Measurements from ENCODE around the gene DCAF8L2. TPM values are rescaled to one million over a fixed set of nuclear protein-coding genes. Genes with fewer than 3 reads are reported as not detected.

Gene DCAF8L2
- total RNA-seq, 1 donor from 2014 or later: not detected

DNA sequence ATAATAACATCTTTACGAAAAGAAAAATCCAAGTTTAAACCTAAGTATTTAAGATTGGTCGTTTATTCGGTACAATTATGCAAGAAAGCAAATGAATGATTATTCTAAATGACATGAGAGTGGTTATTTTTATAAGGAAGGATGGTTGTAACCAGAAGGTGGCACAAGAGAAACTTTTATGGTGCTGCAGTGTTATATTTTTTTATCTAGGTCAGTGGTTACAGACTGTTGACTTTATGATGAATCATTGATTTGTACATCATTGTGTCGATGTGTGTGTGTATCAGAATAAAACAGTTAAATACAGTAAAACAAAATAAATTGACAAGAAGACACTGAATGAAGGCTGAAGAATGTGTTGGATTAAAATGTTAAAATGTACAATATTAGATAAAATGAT lies 9.8 kb downstream of the DCAF8L2 start:
- TF ChIP-seq, protein P1, sequence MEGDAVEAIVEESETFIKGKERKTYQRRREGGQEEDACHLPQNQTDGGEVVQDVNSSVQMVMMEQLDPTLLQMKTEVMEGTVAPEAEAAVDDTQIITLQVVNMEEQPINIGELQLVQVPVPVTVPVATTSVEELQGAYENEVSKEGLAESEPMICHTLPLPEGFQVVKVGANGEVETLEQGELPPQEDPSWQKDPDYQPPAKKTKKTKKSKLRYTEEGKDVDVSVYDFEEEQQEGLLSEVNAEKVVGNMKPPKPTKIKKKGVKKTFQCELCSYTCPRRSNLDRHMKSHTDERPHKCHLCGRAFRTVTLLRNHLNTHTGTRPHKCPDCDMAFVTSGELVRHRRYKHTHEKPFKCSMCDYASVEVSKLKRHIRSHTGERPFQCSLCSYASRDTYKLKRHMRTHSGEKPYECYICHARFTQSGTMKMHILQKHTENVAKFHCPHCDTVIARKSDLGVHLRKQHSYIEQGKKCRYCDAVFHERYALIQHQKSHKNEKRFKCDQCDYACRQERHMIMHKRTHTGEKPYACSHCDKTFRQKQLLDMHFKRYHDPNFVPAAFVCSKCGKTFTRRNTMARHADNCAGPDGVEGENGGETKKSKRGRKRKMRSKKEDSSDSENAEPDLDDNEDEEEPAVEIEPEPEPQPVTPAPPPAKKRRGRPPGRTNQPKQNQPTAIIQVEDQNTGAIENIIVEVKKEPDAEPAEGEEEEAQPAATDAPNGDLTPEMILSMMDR (IDR thresholded peaks at IDR 0.05; ENCODE audit: insufficient read depth, low read depth, low read length): peak; percentile 18
- no peak for TF ChIP-seq EZH2 (IDR thresholded peaks at IDR 0.05; ENCODE audit: insufficient read depth, low read length)
- Histone ChIP-seq H3K9ac (ENCODE audit: low read length) (no peak overlapping the region), H3K4me2 (ENCODE audit: low read length) (no peak overlapping the region), H3K27me3 (ENCODE audit: insufficient read depth, low read length) (no peaks in the 10 kb centered on the region), H3K27ac (ENCODE audit: low read depth, low read length) (no peak overlapping the region), H3K4me3 (ENCODE audit: insufficient read depth, low read depth, low read length) (no peak overlapping the region), H3K4me1 (ENCODE audit: insufficient read depth, low read length) (no peaks in the 10 kb centered on the region), H2AFZ (ENCODE audit: low read depth, low read length) (no peak overlapping the region), H4K20me1 (ENCODE audit: insufficient read depth, low read length) (no peaks in the 10 kb centered on the region), H3K79me2 (ENCODE audit: insufficient read depth, low read length) (no peaks in the 10 kb centered on the region), H3K36me3 (ENCODE audit: insufficient read depth, low read length) (no peaks in the 10 kb centered on the region), H3K9me3 (ENCODE audit: insufficient read depth, low read depth, low read length) (no peaks in the 10 kb centered on the region)
- no peaks in the 10 kb centered on the region for H3K9me3 Mint-ChIP-seq (ENCODE audit: unreplicated experiment)
- no peaks in the 10 kb centered on the region for H3K27me3 Mint-ChIP-seq (ENCODE audit: low read depth, unreplicated experiment)
- H3K27ac Mint-ChIP-seq (ENCODE audit: unreplicated experiment): no peak overlapping the region
- no peak overlapping the region for H3K4me3 Mint-ChIP-seq (ENCODE audit: unreplicated experiment)
- FAIRE-seq (no peak), DNase-seq (ENCODE audit: low read depth) (peak; percentile 34)
- H3K4me1 Mint-ChIP-seq (ENCODE audit: low read depth, unreplicated experiment): peaks cover 6% of the 10 kb centered on the region
- H3K36me3 Mint-ChIP-seq (ENCODE audit: low read depth, unreplicated experiment): no peaks in the 10 kb centered on the region

DNA sequence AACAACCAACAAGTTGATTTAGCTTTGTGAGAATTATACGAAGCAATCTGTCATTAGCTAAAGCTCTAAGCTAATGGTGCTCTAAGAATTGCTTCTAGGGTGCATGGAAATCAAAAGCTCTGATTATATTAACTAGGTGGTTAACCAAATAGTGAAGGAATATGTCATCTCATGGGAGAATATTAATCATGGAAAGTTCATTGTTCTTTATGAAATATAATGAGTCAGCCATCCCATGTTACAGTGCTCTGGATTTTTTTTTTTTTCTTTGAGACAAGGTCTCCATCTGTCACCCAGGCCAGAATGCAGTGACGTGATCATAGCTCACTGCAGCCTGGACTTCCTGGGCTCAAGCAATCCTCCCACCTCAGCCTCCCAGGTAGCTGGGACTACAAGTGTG lies 10.5 kb downstream of the DCAF8L2 start:
- Histone ChIP-seq H3K79me2 (ENCODE audit: insufficient read depth, low read length) (no peaks in the 10 kb centered on the region), H3K27me3 (ENCODE audit: insufficient read depth, low read length) (no peaks in the 10 kb centered on the region), H4K20me1 (ENCODE audit: insufficient read depth, low read length) (no peaks in the 10 kb centered on the region), H3K36me3 (ENCODE audit: insufficient read depth, low read length) (no peaks in the 10 kb centered on the region), H3K27ac (ENCODE audit: low read depth, low read length) (peak overlapping the region; percentile 19), H3K4me1 (ENCODE audit: insufficient read depth, low read length) (no peaks in the 10 kb centered on the region), H2AFZ (ENCODE audit: low read depth, low read length) (no peak overlapping the region), H3K4me2 (ENCODE audit: low read length) (peak overlapping the region; percentile 11), H3K4me3 (ENCODE audit: insufficient read depth, low read depth, low read length) (no peak overlapping the region), H3K9ac (ENCODE audit: low read length) (no peak overlapping the region), H3K9me3 (ENCODE audit: insufficient read depth, low read depth, low read length) (no peaks in the 10 kb centered on the region)
- Mint-ChIP-seq H3K27ac (ENCODE audit: unreplicated experiment) (no peak overlapping the region), H3K4me3 (ENCODE audit: unreplicated experiment) (no peak overlapping the region), H3K4me1 (ENCODE audit: low read depth, unreplicated experiment) (peaks cover 6% of the 10 kb centered on the region), H3K36me3 (ENCODE audit: low read depth, unreplicated experiment) (no peaks in the 10 kb centered on the region), H3K9me3 (ENCODE audit: unreplicated experiment) (no peaks in the 10 kb centered on the region), H3K27me3 (ENCODE audit: low read depth, unreplicated experiment) (no peaks in the 10 kb centered on the region)
- DNase-seq (ENCODE audit: low read depth): peak; percentile 24
- no peak for TF ChIP-seq EZH2 (IDR thresholded peaks at IDR 0.05; ENCODE audit: insufficient read depth, low read length)
- TF ChIP-seq, protein P1 (IDR thresholded peaks at IDR 0.05; ENCODE audit: insufficient read depth, low read depth, low read length): no peak
- FAIRE-seq: no peak

DNA sequence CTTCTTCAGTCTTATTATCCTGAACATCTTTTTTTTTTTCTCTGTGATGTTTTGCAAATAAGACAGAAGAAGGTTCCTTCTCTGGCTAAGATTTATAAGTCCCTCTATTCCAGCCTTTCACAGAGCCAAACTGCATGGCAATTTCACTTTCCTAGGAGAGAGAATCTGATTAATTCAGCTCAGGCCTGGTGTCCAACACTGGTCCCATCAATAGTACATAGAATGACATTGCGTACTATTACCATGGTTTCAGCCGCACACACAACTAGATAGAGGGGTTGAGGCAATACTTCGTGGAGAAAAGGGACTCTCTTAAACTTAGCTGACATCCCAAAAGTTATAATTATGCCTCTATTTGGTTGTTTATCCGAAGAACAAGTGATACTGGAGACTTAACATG lies 18.5 kb downstream of the DCAF8L2 start:
- H3K36me3 Mint-ChIP-seq (ENCODE audit: low read depth, unreplicated experiment): no peaks in the 10 kb centered on the region
- H3K27ac ChIP-seq (ENCODE audit: low read depth, low read length): no peak overlapping the region
- no peak overlapping the region for H3K9ac ChIP-seq (ENCODE audit: low read length)
- H3K36me3 ChIP-seq (ENCODE audit: insufficient read depth, low read length): no peaks in the 10 kb centered on the region
- H3K27me3 ChIP-seq (ENCODE audit: insufficient read depth, low read length): no peaks in the 10 kb centered on the region
- no peak overlapping the region for H3K4me3 ChIP-seq (ENCODE audit: insufficient read depth, low read depth, low read length)
- TF ChIP-seq, protein P1 (IDR thresholded peaks at IDR 0.05; ENCODE audit: insufficient read depth, low read depth, low read length): no peak
- TF ChIP-seq EZH2 (IDR thresholded peaks at IDR 0.05; ENCODE audit: insufficient read depth, low read length): no peak
- H3K9me3 ChIP-seq (ENCODE audit: insufficient read depth, low read depth, low read length): no peaks in the 10 kb centered on the region
- no peaks in the 10 kb centered on the region for H3K4me1 ChIP-seq (ENCODE audit: insufficient read depth, low read length)
- no peaks in the 10 kb centered on the region for H4K20me1 ChIP-seq (ENCODE audit: insufficient read depth, low read length)
- no peaks in the 10 kb centered on the region for H3K9me3 Mint-ChIP-seq (ENCODE audit: unreplicated experiment)
- DNase-seq (ENCODE audit: low read depth): no peak
- H3K4me1 Mint-ChIP-seq (ENCODE audit: low read depth, unreplicated experiment): no peaks in the 10 kb centered on the region
- no peak overlapping the region for H2AFZ ChIP-seq (ENCODE audit: low read depth, low read length)
- no peak overlapping the region for H3K4me3 Mint-ChIP-seq (ENCODE audit: unreplicated experiment)
- no peak for FAIRE-seq
- no peaks in the 10 kb centered on the region for H3K27me3 Mint-ChIP-seq (ENCODE audit: low read depth, unreplicated experiment)
- H3K79me2 ChIP-seq (ENCODE audit: insufficient read depth, low read length): no peaks in the 10 kb centered on the region
- H3K27ac Mint-ChIP-seq (ENCODE audit: unreplicated experiment): no peak overlapping the region
- no peak overlapping the region for H3K4me2 ChIP-seq (ENCODE audit: low read length)
